HepG2 (cell line): ENCODE results near the gene PNPLA3. TPM values are rescaled to one million over a fixed set of nuclear protein-coding genes. Genes with fewer than 3 reads are reported as not detected.

ENCODE experiments used
- KDM3A ChIP-seq: IDR thresholded peaks from 2 replicates; pipeline ENCODE4 v1.6.1; 2018; ENCODE audit warnings: low read depth, missing compliant biosample characterization
- KLF15 ChIP-seq: sonication (generic); formaldehyde crosslinking; IDR thresholded peaks from 2 replicates; pipeline ENCODE4 v1.8.1; 2023; ENCODE audit warnings: borderline replicate concordance, mild to moderate bottlenecking, inconsistent platforms, missing genetic modification reagents, mixed read lengths
- NCOA5 ChIP-seq: sonication (generic); formaldehyde crosslinking; IDR thresholded peaks from 2 replicates; pipeline ENCODE4 v1.4.0; 2020; ENCODE audit warnings: missing genetic modification reagents
- NR3C1 ChIP-seq: sonication (generic); formaldehyde crosslinking; IDR thresholded peaks from 2 replicates; pipeline ENCODE4 v1.4.0; 2020; ENCODE audit warnings: missing genetic modification reagents
- RORA ChIP-seq: sonication (generic); formaldehyde crosslinking; IDR thresholded peaks from 2 replicates; pipeline ENCODE4 v1.5.0; 2020; ENCODE audit warnings: mild to moderate bottlenecking, missing genetic modification reagents, moderate library complexity
- SAFB2 ChIP-seq: sonication (generic); formaldehyde crosslinking; IDR thresholded peaks from 2 replicates; pipeline ENCODE4 v1.5.1; 2020; ENCODE audit warnings: missing genetic modification reagents, low read depth, mild to moderate bottlenecking, borderline replicate concordance
- SIX4 ChIP-seq: sonication (generic); formaldehyde crosslinking; IDR thresholded peaks from 2 replicates; pipeline ENCODE4 v1.4.0; 2020; ENCODE audit warnings: missing genetic modification reagents
- TMF1 ChIP-seq: sonication (generic); formaldehyde crosslinking; IDR thresholded peaks from 2 replicates; pipeline ENCODE4 v1.8.1; 2022; ENCODE audit warnings: low read depth, missing genetic modification reagents
- ZNF572 ChIP-seq: sonication (generic); formaldehyde crosslinking; IDR thresholded peaks from 2 replicates; pipeline ENCODE4 v1.5.1; 2020; ENCODE audit warnings: mild to moderate bottlenecking, missing genetic modification reagents
- ZNF780A ChIP-seq: sonication (generic); formaldehyde crosslinking; IDR thresholded peaks from 2 replicates; pipeline ENCODE4 v1.8.0; 2022; ENCODE audit warnings: mild to moderate bottlenecking, missing genetic modification reagents, moderate library complexity
- polyA plus RNA-seq, 8 experiments: library from polyadenylated mRNA; depleted of rRNA in 3 of 8; stranded (reverse) in 7 of 8; unstranded in 1 of 8; fragments of >200 nt; fragmentation: Illumina TruSeq in 4 of 8; extraction: Trizol in 4 of 8; gene quantifications; 2 replicates each; pipeline versions ENCODE4 v1.2.1 to v1.2.3, GENCODE V29; 2011 to 2016; ENCODE audit warnings: low read depth in 4 of 8, missing spikeins in 1 of 8, mixed read lengths in 1 of 8; ENCODE audit not compliant: insufficient read depth in 1 of 8
- total RNA-seq, 5 experiments: library from RNA; depleted of rRNA; stranded (reverse); fragments of >200 nt; fragmentation: Illumina TruSeq; extraction: Trizol; gene quantifications; 2 replicates each; pipeline ENCODE4 v1.2.3, GENCODE V29; 2016; ENCODE audit warnings: low read depth in 1 of 5
- TF ChIP-seq, protein P1 (sequence below): sonication (generic); formaldehyde crosslinking; IDR thresholded peaks from 2 replicates; pipeline ENCODE4 v1.5.0; 2020; ENCODE audit warnings: mild to moderate bottlenecking, missing genetic modification reagents, borderline replicate concordance
- TF ChIP-seq, protein P2 (sequence below): sonication (generic); formaldehyde crosslinking; IDR thresholded peaks from 2 replicates; pipeline ENCODE4 v1.8.1; 2023; ENCODE audit warnings: mild to moderate bottlenecking, moderate library complexity, missing genetic modification reagents
- TF ChIP-seq, protein P3 (sequence below), 2 experiments: sonication (generic) in 1 of 2; formaldehyde crosslinking in 1 of 2; IDR thresholded peaks; 2 replicates each; pipeline versions ENCODE4 v1.4.0 to v1.6.1; 2018 to 2020; ENCODE audit warnings: missing genetic modification reagents in 2 of 2, borderline replicate concordance in 1 of 2, low read depth in 1 of 2, mild to moderate bottlenecking in 1 of 2, missing biosample characterization in 1 of 2
- TF ChIP-seq, protein P4 (sequence below): sonication (generic); formaldehyde crosslinking; IDR thresholded peaks from 2 replicates; pipeline ENCODE4 v1.4.0; 2020; ENCODE audit warnings: mild to moderate bottlenecking, missing genetic modification reagents
- TF ChIP-seq, protein P5 (sequence below): sonication (generic); formaldehyde crosslinking; IDR thresholded peaks from 2 replicates; pipeline ENCODE4 v1.5.1; 2020; ENCODE audit warnings: missing genetic modification reagents, mild to moderate bottlenecking, borderline replicate concordance

Gene PNPLA3
- total and polyA plus RNA-seq, 2 of the 13 experiments (the other 11 are each of a cell fraction or from before 2014, with no cell fraction given): 16.9 to 19.8 TPM

DNA sequence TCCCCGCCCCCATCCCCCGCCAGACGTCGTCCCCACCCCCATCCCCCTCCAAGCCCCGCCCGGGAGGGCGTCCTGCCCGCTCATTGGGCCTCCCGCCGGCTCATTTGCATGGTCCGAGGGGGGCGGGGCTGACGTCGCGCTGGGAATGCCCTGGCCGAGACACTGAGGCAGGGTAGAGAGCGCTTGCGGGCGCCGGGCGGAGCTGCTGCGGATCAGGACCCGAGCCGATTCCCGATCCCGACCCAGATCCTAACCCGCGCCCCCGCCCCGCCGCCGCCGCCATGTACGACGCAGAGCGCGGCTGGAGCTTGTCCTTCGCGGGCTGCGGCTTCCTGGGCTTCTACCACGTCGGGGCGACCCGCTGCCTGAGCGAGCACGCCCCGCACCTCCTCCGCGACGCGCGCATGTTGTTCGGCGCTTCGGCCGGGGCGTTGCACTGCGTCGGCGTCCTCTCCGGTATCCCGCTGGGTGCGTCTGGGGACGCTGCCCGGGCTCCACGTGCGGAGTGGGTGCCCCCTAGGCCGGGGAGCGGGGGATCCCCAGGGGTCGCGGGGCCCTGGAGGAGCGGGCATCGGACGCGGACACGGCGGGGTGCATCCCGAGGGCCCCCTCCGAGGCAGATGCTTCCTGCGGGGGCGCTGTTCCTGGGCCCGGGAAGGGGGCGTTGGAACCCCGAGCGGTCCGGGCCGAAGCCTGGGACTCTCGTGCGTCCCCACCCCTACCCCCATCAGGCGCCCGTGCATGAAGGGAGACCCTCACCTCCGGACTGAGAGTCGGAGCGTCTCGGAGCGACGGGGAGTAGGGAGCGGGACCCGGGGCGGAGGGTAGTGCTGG, at the start of gene PNPLA3 (continued):
- TF ChIP-seq, protein P1, sequence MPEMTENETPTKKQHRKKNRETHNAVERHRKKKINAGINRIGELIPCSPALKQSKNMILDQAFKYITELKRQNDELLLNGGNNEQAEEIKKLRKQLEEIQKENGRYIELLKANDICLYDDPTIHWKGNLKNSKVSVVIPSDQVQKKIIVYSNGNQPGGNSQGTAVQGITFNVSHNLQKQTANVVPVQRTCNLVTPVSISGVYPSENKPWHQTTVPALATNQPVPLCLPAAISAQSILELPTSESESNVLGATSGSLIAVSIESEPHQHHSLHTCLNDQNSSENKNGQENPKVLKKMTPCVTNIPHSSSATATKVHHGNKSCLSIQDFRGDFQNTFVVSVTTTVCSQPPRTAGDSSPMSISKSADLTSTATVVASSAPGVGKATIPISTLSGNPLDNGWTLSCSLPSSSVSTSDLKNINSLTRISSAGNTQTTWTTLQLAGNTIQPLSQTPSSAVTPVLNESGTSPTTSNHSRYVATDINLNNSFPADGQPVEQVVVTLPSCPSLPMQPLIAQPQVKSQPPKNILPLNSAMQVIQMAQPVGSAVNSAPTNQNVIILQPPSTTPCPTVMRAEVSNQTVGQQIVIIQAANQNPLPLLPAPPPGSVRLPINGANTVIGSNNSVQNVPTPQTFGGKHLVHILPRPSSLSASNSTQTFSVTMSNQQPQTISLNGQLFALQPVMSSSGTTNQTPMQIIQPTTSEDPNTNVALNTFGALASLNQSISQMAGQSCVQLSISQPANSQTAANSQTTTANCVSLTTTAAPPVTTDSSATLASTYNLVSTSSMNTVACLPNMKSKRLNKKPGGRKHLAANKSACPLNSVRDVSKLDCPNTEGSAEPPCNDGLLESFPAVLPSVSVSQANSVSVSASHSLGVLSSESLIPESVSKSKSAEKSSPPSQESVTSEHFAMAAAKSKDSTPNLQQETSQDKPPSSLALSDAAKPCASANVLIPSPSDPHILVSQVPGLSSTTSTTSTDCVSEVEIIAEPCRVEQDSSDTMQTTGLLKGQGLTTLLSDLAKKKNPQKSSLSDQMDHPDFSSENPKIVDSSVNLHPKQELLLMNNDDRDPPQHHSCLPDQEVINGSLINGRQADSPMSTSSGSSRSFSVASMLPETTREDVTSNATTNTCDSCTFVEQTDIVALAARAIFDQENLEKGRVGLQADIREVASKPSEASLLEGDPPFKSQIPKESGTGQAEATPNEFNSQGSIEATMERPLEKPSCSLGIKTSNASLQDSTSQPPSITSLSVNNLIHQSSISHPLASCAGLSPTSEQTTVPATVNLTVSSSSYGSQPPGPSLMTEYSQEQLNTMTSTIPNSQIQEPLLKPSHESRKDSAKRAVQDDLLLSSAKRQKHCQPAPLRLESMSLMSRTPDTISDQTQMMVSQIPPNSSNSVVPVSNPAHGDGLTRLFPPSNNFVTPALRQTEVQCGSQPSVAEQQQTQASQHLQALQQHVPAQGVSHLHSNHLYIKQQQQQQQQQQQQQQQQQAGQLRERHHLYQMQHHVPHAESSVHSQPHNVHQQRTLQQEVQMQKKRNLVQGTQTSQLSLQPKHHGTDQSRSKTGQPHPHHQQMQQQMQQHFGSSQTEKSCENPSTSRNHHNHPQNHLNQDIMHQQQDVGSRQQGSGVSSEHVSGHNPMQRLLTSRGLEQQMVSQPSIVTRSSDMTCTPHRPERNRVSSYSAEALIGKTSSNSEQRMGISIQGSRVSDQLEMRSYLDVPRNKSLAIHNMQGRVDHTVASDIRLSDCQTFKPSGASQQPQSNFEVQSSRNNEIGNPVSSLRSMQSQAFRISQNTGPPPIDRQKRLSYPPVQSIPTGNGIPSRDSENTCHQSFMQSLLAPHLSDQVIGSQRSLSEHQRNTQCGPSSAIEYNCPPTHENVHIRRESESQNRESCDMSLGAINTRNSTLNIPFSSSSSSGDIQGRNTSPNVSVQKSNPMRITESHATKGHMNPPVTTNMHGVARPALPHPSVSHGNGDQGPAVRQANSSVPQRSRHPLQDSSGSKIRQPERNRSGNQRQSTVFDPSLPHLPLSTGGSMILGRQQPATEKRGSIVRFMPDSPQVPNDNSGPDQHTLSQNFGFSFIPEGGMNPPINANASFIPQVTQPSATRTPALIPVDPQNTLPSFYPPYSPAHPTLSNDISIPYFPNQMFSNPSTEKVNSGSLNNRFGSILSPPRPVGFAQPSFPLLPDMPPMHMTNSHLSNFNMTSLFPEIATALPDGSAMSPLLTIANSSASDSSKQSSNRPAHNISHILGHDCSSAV: no peak
- no peak for TF ChIP-seq ZNF780A (CRISPR knock-in tag)
- peak; percentile 65; the same call in 1 of the 2 replicates for TF ChIP-seq KDM3A (CRISPR knock-in tag)
- no peak for TF ChIP-seq SIX4 (CRISPR knock-in tag)
- TF ChIP-seq, protein P2, sequence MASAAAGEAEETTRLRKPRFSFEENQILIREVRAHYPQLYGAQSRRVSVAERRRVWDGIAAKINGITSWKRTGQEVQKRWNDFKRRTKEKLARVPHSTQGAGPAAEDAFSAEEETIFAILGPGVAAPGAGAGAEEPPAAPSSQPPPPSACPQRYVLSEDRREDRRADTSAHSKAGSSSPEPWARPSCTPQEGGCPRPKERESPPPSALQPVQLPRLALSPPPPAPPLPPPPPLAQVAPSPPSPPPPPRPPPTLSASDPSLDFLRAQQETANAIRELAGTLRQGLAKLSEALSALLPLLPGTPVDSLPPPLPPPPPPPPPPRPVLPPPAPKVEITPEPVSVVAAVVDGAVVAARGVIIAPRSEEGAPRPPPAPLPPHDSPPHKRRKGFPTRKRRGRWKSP (CRISPR knock-in tag): no peak
- TF ChIP-seq ZNF572 (CRISPR knock-in tag): 0 out of 2 replicates have a peak, but pooled peaks have one; percentile 20
- TF ChIP-seq KLF15: no peak
- TF ChIP-seq, protein P3, sequence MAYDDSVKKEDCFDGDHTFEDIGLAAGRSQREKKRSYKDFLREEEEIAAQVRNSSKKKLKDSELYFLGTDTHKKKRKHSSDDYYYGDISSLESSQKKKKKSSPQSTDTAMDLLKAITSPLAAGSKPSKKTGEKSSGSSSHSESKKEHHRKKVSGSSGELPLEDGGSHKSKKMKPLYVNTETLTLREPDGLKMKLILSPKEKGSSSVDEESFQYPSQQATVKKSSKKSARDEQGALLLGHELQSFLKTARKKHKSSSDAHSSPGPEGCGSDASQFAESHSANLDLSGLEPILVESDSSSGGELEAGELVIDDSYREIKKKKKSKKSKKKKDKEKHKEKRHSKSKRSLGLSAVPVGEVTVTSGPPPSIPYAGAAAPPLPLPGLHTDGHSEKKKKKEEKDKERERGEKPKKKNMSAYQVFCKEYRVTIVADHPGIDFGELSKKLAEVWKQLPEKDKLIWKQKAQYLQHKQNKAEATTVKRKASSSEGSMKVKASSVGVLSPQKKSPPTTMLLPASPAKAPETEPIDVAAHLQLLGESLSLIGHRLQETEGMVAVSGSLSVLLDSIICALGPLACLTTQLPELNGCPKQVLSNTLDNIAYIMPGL (CRISPR knock-in tag; IDR thresholded peaks at IDR 0.05; ENCODE audit: borderline replicate concordance in 1 of 2, low read depth in 1 of 2): peak; percentile 82 to 98; a peak in 2 of 4 replicates
- TF ChIP-seq SAFB2 (CRISPR knock-in tag): peak; percentile 78; the same call in 1 of the 2 replicates
- peak; percentile 83; the same call in 1 of the 2 replicates for TF ChIP-seq NCOA5 (CRISPR knock-in tag)
- TF ChIP-seq, protein P4, sequence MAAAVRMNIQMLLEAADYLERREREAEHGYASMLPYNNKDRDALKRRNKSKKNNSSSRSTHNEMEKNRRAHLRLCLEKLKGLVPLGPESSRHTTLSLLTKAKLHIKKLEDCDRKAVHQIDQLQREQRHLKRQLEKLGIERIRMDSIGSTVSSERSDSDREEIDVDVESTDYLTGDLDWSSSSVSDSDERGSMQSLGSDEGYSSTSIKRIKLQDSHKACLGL (CRISPR knock-in tag): peak; percentile 89
- TF ChIP-seq RORA (CRISPR knock-in tag): no peak
- TF ChIP-seq NR3C1 (CRISPR knock-in tag): no peak
- TF ChIP-seq, protein P5, sequence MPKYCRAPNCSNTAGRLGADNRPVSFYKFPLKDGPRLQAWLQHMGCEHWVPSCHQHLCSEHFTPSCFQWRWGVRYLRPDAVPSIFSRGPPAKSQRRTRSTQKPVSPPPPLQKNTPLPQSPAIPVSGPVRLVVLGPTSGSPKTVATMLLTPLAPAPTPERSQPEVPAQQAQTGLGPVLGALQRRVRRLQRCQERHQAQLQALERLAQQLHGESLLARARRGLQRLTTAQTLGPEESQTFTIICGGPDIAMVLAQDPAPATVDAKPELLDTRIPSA (CRISPR knock-in tag): no peak; the same call in 1 of the 2 replicates
- peak; percentile 90; the same call in 1 of the 2 replicates for TF ChIP-seq TMF1
